ENCODE data around the gene ITK.

ITK gene

GRCh38 chr5:157290156-157290980 lies 109.7 kb downstream of the ITK start:
- Histone ChIP-seq H3K9me3 (ENCODE audit: low read depth, low read length) (no peaks in the 10 kb centered on the region), H3K4me3 (no peak overlapping the region), H3K27ac (no peak overlapping the region), H3K9ac (ENCODE audit: insufficient read length) (no peak overlapping the region), H3K36me3 (ENCODE audit: insufficient read depth, low read length) (no peaks in the 10 kb centered on the region)
- DNase-seq (ENCODE audit: low read depth, low spot score) = no peak
- TF ChIP-seq EZH2 (IDR thresholded peaks at IDR 0.05) (no peak), FOXP2 (optimal IDR thresholded peaks at IDR 0.05; ENCODE audit: control extremely low read depth, extremely low read length, insufficient read depth) (no peak)

- DNase-seq (ENCODE audit: low read depth, low spot score) = no peak
- H3K9ac ChIP-seq (ENCODE audit: insufficient read length) = no peak overlapping the region
- no peaks in the 10 kb centered on the region for H3K36me3 ChIP-seq (ENCODE audit: insufficient read depth, low read length)
- H3K27ac ChIP-seq = no peak overlapping the region
- no peaks in the 10 kb centered on the region for H3K9me3 ChIP-seq (ENCODE audit: low read depth, low read length)
- no peak for TF ChIP-seq FOXP2 (optimal IDR thresholded peaks at IDR 0.05; ENCODE audit: control extremely low read depth, extremely low read length, insufficient read depth)
- no peak for TF ChIP-seq EZH2 (IDR thresholded peaks at IDR 0.05)
- no peak for TF ChIP-seq POLR2AphosphoS5 (IDR thresholded peaks at IDR 0.05; ENCODE audit: borderline replicate concordance, low read depth, low read length)
- H3K4me3 ChIP-seq = no peak overlapping the region
These were observed 110.5 kb downstream of the ITK start for GRCh38 chr5:157290981-157291711.

DNA sequence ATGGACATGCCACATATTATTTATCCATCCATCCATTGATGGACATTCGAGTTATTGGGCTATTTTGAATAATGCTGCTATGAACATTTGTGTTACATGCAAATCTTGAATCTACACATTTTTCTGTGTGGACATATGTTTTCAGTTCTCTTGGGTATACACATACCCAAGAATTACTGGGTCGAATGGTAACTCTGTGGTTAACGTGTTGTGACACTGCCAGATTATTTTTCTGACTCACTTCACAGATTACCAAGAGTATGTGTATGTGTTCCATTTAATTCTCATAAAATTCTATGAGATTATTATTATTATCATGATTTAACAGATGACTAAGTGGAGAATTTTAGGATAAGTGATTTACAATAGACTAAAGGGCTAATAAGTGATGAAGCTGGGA lies 112.0 kb downstream of the ITK start:
- no peak for DNase-seq (ENCODE audit: low read depth, low spot score)
- H3K27ac ChIP-seq = no peak overlapping the region
- TF ChIP-seq EZH2 (IDR thresholded peaks at IDR 0.05) (no peak), FOXP2 (optimal IDR thresholded peaks at IDR 0.05; ENCODE audit: control extremely low read depth, extremely low read length, insufficient read depth) (no peak), POLR2AphosphoS5 (IDR thresholded peaks at IDR 0.05; ENCODE audit: borderline replicate concordance, low read depth, low read length) (no peak)
- no peak overlapping the region for H3K9ac ChIP-seq (ENCODE audit: insufficient read length)
- no peaks in the 10 kb centered on the region for H3K9me3 ChIP-seq (ENCODE audit: low read depth, low read length)
- no peak overlapping the region for H3K4me3 ChIP-seq
- H3K36me3 ChIP-seq (ENCODE audit: insufficient read depth, low read length) = no peaks in the 10 kb centered on the region

DNA sequence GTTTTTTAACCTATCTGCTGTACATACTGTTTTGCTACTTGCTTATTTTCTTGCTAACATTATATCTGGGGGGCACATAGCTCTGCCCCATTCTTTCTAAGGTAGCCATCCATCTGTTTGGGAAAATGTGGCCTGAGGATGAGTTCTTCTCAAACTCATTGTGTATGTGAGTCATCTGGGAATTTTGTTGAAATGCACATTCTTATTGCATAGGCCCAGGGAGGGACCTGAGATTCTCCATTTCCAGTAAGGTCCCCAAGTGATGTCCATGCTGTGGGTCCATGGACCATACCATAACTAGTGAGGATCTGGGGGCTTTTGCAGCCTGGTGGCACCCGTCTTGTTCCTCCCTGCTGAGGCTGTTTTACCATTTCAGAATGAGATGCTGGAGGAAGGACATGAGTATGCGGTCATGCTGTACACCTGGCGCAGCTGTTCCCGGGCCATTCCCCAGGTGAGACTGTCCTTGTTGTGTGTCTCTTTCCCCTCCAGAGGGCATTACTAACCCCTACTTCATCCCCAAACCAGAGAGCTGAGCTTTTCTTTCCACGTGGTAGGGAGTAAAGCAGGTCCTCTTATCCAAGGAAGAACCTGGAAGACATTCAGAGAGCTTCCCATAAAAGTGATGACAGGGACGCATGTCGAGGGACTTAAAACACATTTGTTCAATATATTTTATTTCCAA lies 113.9 kb downstream of the ITK start:
- no peak overlapping the region for H3K4me3 ChIP-seq
- DNase-seq (ENCODE audit: low read depth, low spot score) = no peak
- H3K27ac ChIP-seq = no peak overlapping the region
- H3K9ac ChIP-seq (ENCODE audit: insufficient read length) = no peak overlapping the region
- TF ChIP-seq EZH2 (IDR thresholded peaks at IDR 0.05) (no peak), FOXP2 (optimal IDR thresholded peaks at IDR 0.05; ENCODE audit: control extremely low read depth, extremely low read length, insufficient read depth) (no peak), POLR2AphosphoS5 (IDR thresholded peaks at IDR 0.05; ENCODE audit: borderline replicate concordance, low read depth, low read length) (no peak)
- no peaks in the 10 kb centered on the region for H3K36me3 ChIP-seq (ENCODE audit: insufficient read depth, low read length)
- H3K9me3 ChIP-seq (ENCODE audit: low read depth, low read length) = no peaks in the 10 kb centered on the region

DNA sequence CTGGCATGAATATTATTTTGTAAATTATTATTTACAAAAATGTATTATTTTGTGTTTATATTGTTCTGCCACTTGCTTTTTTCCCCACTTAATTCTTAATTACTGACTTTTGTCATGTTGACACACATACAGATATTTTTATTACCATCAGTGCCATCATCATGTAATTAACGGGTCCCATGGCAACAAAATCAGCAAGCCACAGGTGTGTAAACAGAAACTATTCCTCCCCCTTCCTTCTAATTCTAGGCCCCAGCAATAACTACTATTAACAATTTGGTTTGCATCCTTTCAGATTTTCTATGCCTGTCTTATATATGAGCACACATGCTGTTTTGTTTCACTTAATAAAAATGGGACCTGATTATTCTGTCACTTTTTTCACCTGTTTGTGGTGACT lies 114.6 kb downstream of the ITK start:
- H3K36me3 ChIP-seq (ENCODE audit: insufficient read depth, low read length) = no peaks in the 10 kb centered on the region
- TF ChIP-seq FOXP2 (optimal IDR thresholded peaks at IDR 0.05; ENCODE audit: control extremely low read depth, extremely low read length, insufficient read depth) (no peak), EZH2 (IDR thresholded peaks at IDR 0.05) (no peak), POLR2AphosphoS5 (IDR thresholded peaks at IDR 0.05; ENCODE audit: borderline replicate concordance, low read depth, low read length) (no peak)
- no peak for DNase-seq (ENCODE audit: low read depth, low spot score)
- H3K9ac ChIP-seq (ENCODE audit: insufficient read length) = no peak overlapping the region
- H3K4me3 ChIP-seq = no peak overlapping the region
- H3K9me3 ChIP-seq (ENCODE audit: low read depth, low read length) = no peaks in the 10 kb centered on the region
- H3K27ac ChIP-seq = no peak overlapping the region

- Histone ChIP-seq H3K9me3 (ENCODE audit: low read depth, low read length) (no peaks in the 10 kb centered on the region), H3K36me3 (ENCODE audit: insufficient read depth, low read length) (no peaks in the 10 kb centered on the region), H3K4me3 (no peak overlapping the region), H3K27ac (no peak overlapping the region), H3K9ac (ENCODE audit: insufficient read length) (no peak overlapping the region)
- TF ChIP-seq FOXP2 (optimal IDR thresholded peaks at IDR 0.05; ENCODE audit: control extremely low read depth, extremely low read length, insufficient read depth) = no peak
- no peak for TF ChIP-seq POLR2AphosphoS5 (IDR thresholded peaks at IDR 0.05; ENCODE audit: borderline replicate concordance, low read depth, low read length)
- TF ChIP-seq EZH2 (IDR thresholded peaks at IDR 0.05) = no peak
- DNase-seq (ENCODE audit: low read depth, low spot score) = no peak
These were observed 119.9 kb downstream of the ITK start for GRCh38 chr5:157300564-157300963.

- H3K4me3 ChIP-seq = no peak overlapping the region
- H3K36me3 ChIP-seq (ENCODE audit: insufficient read depth, low read length) = no peaks in the 10 kb centered on the region
- DNase-seq (ENCODE audit: low read depth, low spot score) = no peak
- H3K9me3 ChIP-seq (ENCODE audit: low read depth, low read length) = no peaks in the 10 kb centered on the region
- TF ChIP-seq POLR2AphosphoS5 (IDR thresholded peaks at IDR 0.05; ENCODE audit: borderline replicate concordance, low read depth, low read length) (no peak), EZH2 (IDR thresholded peaks at IDR 0.05) (no peak), FOXP2 (optimal IDR thresholded peaks at IDR 0.05; ENCODE audit: control extremely low read depth, extremely low read length, insufficient read depth) (no peak)
- H3K9ac ChIP-seq (ENCODE audit: insufficient read length) = no peak overlapping the region
- no peak overlapping the region for H3K27ac ChIP-seq
These were observed 120.4 kb downstream of the ITK start for GRCh38 chr5:157301066-157301465.

- Histone ChIP-seq H3K36me3 (ENCODE audit: insufficient read depth, low read length) (no peaks in the 10 kb centered on the region), H3K4me3 (no peak overlapping the region), H3K9me3 (ENCODE audit: low read depth, low read length) (no peaks in the 10 kb centered on the region), H3K9ac (ENCODE audit: insufficient read length) (no peak overlapping the region), H3K27ac (no peak overlapping the region)
- no peak for DNase-seq (ENCODE audit: low read depth, low spot score)
- TF ChIP-seq POLR2AphosphoS5 (IDR thresholded peaks at IDR 0.05; ENCODE audit: borderline replicate concordance, low read depth, low read length) (no peak), FOXP2 (optimal IDR thresholded peaks at IDR 0.05; ENCODE audit: control extremely low read depth, extremely low read length, insufficient read depth) (no peak), EZH2 (IDR thresholded peaks at IDR 0.05) (no peak)
These were observed 122.4 kb downstream of the ITK start for GRCh38 chr5:157303023-157303422.
